HG02938 (cell line): Measurements from ENCODE around the gene CDC16.
A peak's percentile ranks its signal among the peaks of the same experiment; 100 is the strongest.
"Not testable (repeated sequence)": the region's sequence is repeated elsewhere in the genome, so short reads cannot be mapped to it uniquely, and the experiment has no call there.

Experiments
- ATAC-seq: cut with Tn5 transposase; IDR thresholded peaks from one replicate; pipeline ENCODE4 v1.9.1; 2021; ENCODE audit warnings: mild to moderate bottlenecking, moderate library complexity; ENCODE audit not compliant: unreplicated experiment

CDC16 gene

DNA sequence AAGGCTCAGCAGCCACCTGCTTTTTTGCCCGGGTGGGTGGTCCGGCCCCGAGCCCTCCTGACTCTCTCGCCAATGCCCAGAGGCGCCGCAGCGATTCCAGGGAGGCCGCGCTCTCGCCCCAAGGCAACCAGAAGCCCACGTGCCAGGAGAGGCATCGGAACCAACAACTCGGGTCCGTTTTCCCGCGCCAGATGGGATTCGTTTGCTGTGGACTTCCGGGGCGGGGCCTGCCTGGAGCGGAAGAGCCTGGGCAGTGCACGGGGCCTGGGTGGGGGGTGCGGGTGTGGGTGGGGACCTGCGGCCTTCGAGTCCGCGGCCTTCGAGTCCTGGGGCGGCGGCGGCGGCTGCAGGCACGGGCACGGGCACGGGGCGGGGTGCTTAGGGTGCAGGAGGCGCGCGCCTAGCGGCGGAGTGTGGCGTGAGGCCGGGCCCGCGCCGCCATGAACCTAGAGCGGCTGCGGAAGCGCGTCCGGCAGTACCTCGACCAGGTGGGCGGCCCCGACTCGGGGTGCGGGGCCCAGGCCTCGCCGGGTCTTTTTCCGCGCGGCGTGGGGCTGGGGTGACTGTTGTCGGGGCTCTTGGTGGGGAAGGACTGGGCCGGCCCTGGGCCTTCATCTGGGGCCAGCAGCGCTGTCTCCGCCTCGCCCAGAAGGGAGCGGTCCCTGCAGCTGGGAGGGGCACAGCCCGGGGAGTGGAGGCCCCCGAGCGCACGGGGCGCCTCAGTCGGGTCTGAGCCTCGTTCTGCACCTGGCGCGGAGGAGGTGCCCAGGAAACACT lies at the start of gene CDC16:
CDC16 (plus strand) TSS at position 253 of the 777 bp plus-strand sequence; CDS start at position 441, 188 bp downstream.
- ATAC-seq: peak; percentile 83

DNA sequence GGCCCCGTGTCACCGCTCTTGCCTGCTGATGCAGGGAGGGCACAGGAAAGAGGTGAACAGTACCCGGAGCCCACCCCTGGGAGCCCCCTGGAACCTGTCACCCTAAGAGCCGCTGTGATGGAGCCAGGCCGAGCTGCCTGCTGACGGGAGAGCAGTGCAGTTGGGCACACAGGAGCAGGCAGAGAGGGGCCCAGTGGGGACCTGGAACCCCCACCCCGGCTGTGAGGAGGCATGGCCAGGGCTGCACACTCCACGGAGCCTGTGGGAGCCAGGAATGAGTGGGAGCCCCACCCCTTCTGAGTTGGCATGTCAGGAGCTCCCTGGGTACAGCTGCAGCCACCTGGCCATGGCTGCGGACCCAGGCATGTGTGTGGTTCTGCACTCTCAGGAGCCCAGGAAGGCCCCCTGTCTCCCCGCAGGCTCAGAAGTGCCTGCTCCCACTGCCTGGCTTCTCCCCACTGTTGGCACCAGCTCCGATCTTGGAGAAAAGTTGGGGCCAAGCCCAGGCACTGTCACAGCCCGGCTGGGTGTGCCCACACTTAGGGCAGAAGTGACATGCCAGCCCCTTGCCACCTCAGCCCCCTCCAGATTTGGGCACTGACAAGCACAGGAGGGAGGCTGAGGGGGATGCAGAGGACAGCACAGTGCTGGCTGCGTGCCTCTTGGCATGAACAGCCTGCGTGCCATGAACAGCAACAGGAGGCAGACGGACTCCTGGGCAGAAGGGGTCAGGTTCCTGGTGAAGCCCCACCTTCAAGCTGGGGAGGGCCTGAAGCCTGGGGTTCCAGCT lies 49.3 kb upstream of the CDC16 start:
- ATAC-seq: no peak

- ATAC-seq: no peak
These were observed 39.8 kb upstream of the CDC16 start for GRCh38 chr13:114194853-114195252.

GRCh38 chr13:114196629-114197028 lies 38.1 kb upstream of the CDC16 start:
- no peak for ATAC-seq

DNA sequence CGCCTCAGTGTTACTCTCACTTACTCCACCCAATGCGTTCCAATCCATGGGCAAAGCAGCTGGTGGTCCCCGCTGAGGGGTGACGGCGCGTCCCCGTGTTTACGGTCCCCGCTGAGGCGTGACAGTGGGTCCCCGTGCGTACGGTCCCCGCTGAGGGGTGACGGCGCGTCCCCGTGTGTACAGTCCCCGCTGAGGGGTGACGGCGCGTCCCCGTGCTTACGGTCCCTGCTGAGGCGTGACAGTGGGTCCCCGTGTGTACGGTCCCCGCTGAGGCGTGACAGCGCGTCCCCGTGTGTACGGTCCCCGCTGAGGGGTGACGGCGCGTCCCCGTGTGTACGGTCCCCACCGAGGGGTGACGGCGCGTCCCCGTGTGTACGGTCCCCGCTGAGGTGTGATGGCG lies 36.1 kb upstream of the CDC16 start:
- no peak for ATAC-seq

DNA sequence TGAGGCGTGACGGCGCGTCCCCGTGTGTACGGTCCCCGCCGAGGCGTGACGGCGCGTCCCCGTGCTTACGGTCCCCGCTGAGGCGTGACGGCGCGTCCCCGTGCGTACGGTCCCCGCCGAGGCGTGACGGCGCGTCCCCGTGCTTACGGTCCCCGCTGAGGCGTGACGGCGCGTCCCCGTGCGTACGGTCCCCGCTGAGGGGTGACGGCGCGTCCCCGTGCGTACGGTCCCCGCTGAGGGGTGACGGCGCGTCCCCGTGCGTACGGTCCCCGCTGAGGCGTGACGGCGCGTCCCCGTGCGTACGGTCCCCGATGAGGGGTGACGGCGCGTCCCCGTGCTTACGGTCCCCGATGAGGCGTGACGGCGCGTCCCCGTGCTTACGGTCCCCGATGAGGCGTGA lies 35.2 kb upstream of the CDC16 start:
- ATAC-seq: not testable (repeated sequence)

- no peak for ATAC-seq
These were observed 34.7 kb upstream of the CDC16 start for GRCh38 chr13:114199954-114200353.

DNA sequence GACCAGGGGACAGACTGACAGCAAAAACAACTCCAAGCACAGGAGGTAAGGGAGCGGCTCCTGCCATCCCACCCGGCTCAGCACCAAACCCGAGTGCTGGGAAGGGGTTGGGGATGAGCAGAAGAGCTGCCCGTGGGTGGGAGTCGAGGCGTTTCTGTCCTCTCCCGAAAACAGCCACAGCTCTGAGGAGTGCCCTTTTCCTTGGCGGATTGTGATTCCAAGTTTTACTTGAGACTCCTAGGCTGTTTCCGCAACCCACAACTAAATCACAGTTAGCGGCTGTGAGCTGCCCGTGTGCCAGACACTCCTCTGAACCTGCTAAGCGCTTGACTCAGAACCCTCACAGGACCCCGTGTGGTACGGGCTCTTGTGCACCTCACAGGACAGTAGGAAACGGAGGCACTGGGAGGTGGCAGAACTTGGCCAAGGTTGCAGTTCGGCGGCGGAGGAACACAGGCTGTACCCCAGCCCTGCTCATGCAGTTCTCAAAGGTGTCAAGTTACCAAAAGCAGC lies 34.2 kb upstream of the CDC16 start:
- no peak for ATAC-seq

- ATAC-seq: no peak
These were observed 32.1 kb upstream of the CDC16 start for GRCh38 chr13:114202581-114202980.

- ATAC-seq: no peak
These were observed 31.2 kb upstream of the CDC16 start for GRCh38 chr13:114203536-114203935.

DNA sequence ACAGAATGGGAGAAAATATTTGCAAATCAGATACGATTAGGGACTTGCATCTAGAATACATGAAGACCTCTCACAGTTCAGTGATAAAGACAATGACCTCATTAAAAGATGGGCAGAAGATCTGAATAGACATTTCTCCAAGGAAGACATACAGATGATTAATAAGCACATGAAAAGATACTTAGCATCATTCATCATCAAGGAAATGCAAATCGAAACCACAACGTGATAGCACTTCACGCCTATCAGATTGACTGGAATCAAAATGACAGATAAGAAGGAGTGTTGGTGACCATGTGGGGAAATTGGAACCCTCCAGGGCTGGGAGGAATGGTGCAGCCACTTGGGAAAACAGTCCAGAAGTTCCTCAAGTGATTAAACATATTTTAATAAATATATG lies 29.8 kb upstream of the CDC16 start:
- no peak for ATAC-seq

DNA sequence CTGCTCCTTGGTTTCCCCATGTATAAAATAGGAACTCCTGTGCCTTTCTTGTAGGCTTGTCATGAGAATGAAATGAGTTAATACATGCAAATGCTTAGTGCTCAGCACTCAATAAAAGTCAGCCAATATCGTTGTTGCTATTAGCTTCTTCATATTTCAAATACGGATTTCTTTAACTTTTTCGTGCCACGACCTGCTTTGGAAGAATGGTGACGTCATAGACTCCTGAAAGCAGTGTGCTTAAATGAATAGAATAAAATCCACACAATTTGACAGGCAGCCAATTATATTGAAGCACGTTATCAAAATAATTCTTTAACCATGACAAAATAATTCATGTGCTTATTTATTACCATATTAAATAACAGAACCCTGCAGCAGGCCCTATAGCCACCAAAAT lies 26.6 kb upstream of the CDC16 start:
- no peak for ATAC-seq

DNA sequence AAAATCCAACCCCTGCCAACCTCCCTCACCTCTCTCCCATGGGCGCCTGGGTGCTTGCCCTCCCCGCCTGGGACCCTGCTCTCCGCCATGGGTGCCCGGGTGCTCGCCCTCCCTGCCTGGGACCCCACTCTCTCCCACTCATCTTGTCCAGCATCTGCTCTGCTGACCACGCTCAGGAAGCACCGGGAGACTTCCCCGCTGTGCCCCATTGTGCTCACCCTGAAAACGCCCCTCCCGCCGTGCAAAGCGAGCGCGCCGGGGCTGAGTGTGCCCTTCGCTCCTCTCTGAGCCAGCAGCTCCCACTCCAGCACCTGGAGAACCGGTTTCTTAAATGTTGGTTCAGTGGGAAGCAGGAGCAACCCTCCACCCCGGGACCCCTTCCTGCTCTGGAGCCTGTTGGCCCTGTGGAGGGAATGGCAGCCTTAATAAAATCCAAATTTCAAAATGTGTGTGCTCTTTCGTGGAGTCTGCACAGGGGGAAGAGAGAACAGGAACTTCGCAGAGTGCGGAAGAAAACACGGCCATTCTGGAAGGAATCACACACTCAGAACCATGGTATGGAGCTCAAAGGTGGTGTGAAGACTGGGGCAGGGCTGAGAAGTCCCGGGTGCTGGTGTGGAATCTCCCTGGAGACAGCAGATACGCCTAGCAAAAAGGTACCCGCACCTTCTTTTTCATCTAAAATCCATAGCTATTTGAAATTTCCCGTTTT lies 23.1 kb upstream of the CDC16 start:
- no peak for ATAC-seq

GRCh38 chr13:114212158-114212495 lies 22.6 kb upstream of the CDC16 start:
- no peak for ATAC-seq

GRCh38 chr13:114213980-114214379 lies 20.7 kb upstream of the CDC16 start:
- ATAC-seq: no peak

GRCh38 chr13:114219392-114219791 lies 15.3 kb upstream of the CDC16 start:
- ATAC-seq: no peak

DNA sequence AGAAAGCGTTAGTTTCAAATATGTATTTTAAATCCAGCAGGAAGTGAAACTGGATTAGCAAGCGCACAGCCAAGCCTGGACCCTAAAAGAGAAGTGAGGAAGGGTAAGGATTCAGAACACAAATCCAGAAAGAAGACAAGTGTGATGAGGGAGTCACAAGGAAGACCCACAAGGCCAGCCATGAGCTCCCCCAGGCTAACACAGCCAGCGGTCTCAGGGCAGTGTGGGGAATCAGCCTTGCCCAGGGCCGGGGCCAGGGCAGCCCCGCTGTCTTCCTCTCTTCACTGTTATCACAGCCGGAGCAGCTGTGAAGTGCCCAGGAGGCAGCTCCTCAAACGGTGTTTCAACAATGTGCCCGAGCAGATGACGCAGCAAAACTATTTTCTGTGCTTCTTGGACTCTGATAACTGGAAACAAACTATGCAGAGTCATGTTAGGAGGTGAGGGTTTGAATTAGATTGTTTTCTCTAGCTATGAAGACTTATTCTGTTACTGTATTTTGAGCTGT lies 12.2 kb upstream of the CDC16 start:
- no peak for ATAC-seq

GRCh38 chr13:114224201-114224600 lies 10.5 kb upstream of the CDC16 start:
- ATAC-seq: no peak

GRCh38 chr13:114225610-114226009 lies 9.1 kb upstream of the CDC16 start:
- no peak for ATAC-seq

DNA sequence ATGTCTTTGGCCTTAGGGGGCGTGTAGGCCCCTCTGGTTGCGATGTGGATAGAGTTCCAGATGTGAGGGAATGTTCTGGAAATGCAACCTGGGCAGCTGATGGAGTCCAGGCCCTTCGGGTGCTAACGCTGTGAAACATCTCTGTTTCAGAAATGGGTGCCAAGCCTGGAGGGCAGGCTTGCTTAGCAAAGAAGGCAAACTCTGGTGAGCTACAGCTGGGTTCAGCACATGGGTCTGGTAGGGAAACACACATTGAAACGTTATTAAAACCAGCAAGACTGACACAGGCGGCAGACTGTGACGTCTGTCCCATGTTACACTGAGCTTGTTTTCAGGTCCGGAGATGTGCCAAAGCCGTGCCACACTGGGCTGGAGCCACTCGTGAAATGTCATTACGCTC lies 8.6 kb upstream of the CDC16 start:
- no peak for ATAC-seq

GRCh38 chr13:114226699-114227323 lies 7.9 kb upstream of the CDC16 start:
- ATAC-seq: peak; percentile 63
